Smooth muscle cell (in vitro differentiated cells): Measurements from ENCODE around the gene GUK1. TPM values are rescaled to one million over a fixed set of nuclear protein-coding genes. Genes with fewer than 3 reads are reported as not detected.

ENCODE experiments used
- DNase-seq: peaks from one replicate; lab custom pipeline; 2025; ENCODE audit not compliant: unreplicated experiment; lab: John Stamatoyannopoulos, UW
- H2AFZ ChIP-seq: fragments of 200-600 bp; sonication (generic); 2 replicates; pipeline ENCODE4 v1.6.0; 2016; ENCODE audit warnings: antibody characterized with exemption, low read depth, mild to moderate bottlenecking
- H3F3A ChIP-seq: fragments of 200-600 bp; sonication (generic); 2 replicates; pipeline ENCODE4 v1.6.0; 2017; ENCODE audit warnings: antibody characterized with exemption, low read depth
- H3K27ac ChIP-seq: fragments of 200-600 bp; sonication (generic); 2 replicates; pipeline ENCODE4 v1.5.1; 2016; ENCODE audit warnings: low read depth, mild to moderate bottlenecking
- H3K27me3 ChIP-seq: fragments of 200-600 bp; sonication (generic); 2 replicates; pipeline ENCODE4 v1.6.1; 2016; ENCODE audit warnings: low read depth, mild to moderate bottlenecking
- H3K36me3 ChIP-seq: fragments of 200-600 bp; sonication (generic); 2 replicates; pipeline ENCODE4 v1.5.1; 2016; ENCODE audit warnings: low read depth
- H3K4me1 ChIP-seq: fragments of 200-600 bp; sonication (generic); 2 replicates; pipeline ENCODE4 v1.5.1; 2016; ENCODE audit warnings: low read depth
- H3K4me2 ChIP-seq: fragments of 200-600 bp; sonication (generic); 2 replicates; pipeline ENCODE4 v1.6.0; 2016; ENCODE audit warnings: mild to moderate bottlenecking
- H3K4me3 ChIP-seq: fragments of 200-600 bp; sonication (generic); 2 replicates; pipeline ENCODE4 v1.5.1; 2016; ENCODE audit warnings: mild to moderate bottlenecking
- H3K79me2 ChIP-seq: fragments of 200-600 bp; sonication (generic); 2 replicates; pipeline ENCODE4 v1.6.0; 2016; ENCODE audit warnings: low read depth, mild to moderate bottlenecking
- H3K9ac ChIP-seq: fragments of 200-600 bp; sonication (generic); 2 replicates; pipeline ENCODE4 v1.6.0; 2016; ENCODE audit warnings: low read depth
- H3K9me3 ChIP-seq: fragments of 200-600 bp; sonication (generic); replicated peaks from 2 replicates; pipeline ENCODE4 v1.5.1; 2016; ENCODE audit warnings: low read depth
- H4K20me1 ChIP-seq: fragments of 200-600 bp; sonication (generic); 2 replicates; pipeline ENCODE4 v1.6.0; 2016; ENCODE audit warnings: low read depth
- CTCF ChIP-seq: fragments of 200-600 bp; sonication (generic); IDR thresholded peaks from 2 replicates; pipeline ENCODE4 v1.5.1; 2017; ENCODE audit warnings: borderline replicate concordance, mild to moderate bottlenecking, antibody characterized with exemption; ENCODE audit not compliant: insufficient read depth, poor library complexity, severe bottlenecking
- WGBS: methylation state at CpG from one replicate; pipeline ENCODE4 v1.1.7; 2016; ENCODE audit warnings: low lambda C conversion rate; 5-methylcytosine and 5-hydroxymethylcytosine counted together
- polyA plus RNA-seq: library from polyadenylated mRNA; unstranded; fragments of >200 nt; fragmentation: Nextera tagmentation; extraction: Ambion mirVana; gene quantifications from 2 replicates; pipeline ENCODE4 v1.2.1, GENCODE V29; 2016
- total RNA-seq: library from RNA; depleted of rRNA; stranded (reverse); fragments of >200 nt; gene quantifications from 2 replicates; pipeline ENCODE4 v1.2.3, GENCODE V29; 2014

Gene GUK1
- total and polyA plus RNA-seq, 2 experiments from 2014 or later: 205 to 465 TPM

GRCh38 chr1:228095161-228095560 lies 44.9 kb upstream of the GUK1 start:
- H4K20me1 ChIP-seq: peaks cover 100% of the 10 kb centered on the region
- 95% methylated on average over 4 of the region's 4 CpGs for WGBS

DNA sequence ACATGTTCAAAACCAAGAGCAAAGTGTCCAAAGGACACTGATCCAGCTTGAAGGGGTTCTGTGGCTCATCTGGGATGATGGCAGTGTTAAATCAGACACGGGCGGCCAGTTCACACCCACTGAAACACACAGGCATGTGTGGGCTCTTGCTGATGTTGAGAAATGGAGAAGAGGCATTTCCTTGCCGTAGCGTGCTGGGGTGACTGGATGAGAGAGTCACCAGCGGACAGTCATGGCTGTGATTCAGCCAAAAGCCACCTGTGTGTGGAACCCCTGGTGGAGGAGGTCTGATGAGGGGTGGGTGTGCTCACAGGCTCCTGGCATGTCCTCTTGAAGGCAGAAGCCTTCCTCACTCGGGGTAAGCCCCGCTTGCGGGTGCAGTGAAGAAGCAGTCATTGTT lies 44.1 kb upstream of the GUK1 start:
- Histone ChIP-seq H3K9ac (no peak overlapping the region), H3K79me2 (peaks cover 99% of the 10 kb centered on the region), H2AFZ (no peak overlapping the region), H3K9me3 (no peaks in the 10 kb centered on the region), H3K4me3 (no peak overlapping the region), H3K36me3 (no peaks in the 10 kb centered on the region), H3K4me2 (no peak overlapping the region), H3K27ac (peak overlapping the region; percentile 35), H4K20me1 (peaks cover 100% of the 10 kb centered on the region), H3F3A (peaks cover 41% of the 10 kb centered on the region), H3K27me3 (no peaks in the 10 kb centered on the region), H3K4me1 (no peaks in the 10 kb centered on the region)
- no peak for DNase-seq
- TF ChIP-seq CTCF: no peak
- WGBS: 73% methylated on average over 8 of the region's 8 CpGs

More at GRCh38 chr1:228095161-228095560, 44.9 kb upstream of the GUK1 start:
- Histone ChIP-seq H3K27me3 (no peaks in the 10 kb centered on the region), H2AFZ (no peak overlapping the region), H3K36me3 (no peaks in the 10 kb centered on the region), H3K27ac (no peak overlapping the region), H3K4me3 (no peak overlapping the region), H3K4me2 (no peak overlapping the region), H3K9me3 (no peaks in the 10 kb centered on the region), H3K4me1 (no peaks in the 10 kb centered on the region), H3K9ac (no peak overlapping the region), H3F3A (peaks cover 40% of the 10 kb centered on the region), H3K79me2 (peaks cover 100% of the 10 kb centered on the region)
- DNase-seq: no peak
- no peak for TF ChIP-seq CTCF

GRCh38 chr1:228096416-228097332 lies 43.4 kb upstream of the GUK1 start:
- Histone ChIP-seq H2AFZ (no peak overlapping the region), H3K9me3 (no peaks in the 10 kb centered on the region), H3K27ac (peak overlapping the region; percentile 35), H3K4me1 (no peaks in the 10 kb centered on the region), H3K4me3 (no peak overlapping the region), H3K9ac (no peak overlapping the region), H3F3A (peaks cover 37% of the 10 kb centered on the region), H3K79me2 (peaks cover 99% of the 10 kb centered on the region), H3K4me2 (no peak overlapping the region), H4K20me1 (peaks cover 100% of the 10 kb centered on the region), H3K27me3 (no peaks in the 10 kb centered on the region), H3K36me3 (no peaks in the 10 kb centered on the region)
- no peak for TF ChIP-seq CTCF
- 95% methylated on average over 12 of the region's 13 CpGs for WGBS
- no peak for DNase-seq
